Measurements from ENCODE around the gene THBS2.

The THBS2 gene

DNA sequence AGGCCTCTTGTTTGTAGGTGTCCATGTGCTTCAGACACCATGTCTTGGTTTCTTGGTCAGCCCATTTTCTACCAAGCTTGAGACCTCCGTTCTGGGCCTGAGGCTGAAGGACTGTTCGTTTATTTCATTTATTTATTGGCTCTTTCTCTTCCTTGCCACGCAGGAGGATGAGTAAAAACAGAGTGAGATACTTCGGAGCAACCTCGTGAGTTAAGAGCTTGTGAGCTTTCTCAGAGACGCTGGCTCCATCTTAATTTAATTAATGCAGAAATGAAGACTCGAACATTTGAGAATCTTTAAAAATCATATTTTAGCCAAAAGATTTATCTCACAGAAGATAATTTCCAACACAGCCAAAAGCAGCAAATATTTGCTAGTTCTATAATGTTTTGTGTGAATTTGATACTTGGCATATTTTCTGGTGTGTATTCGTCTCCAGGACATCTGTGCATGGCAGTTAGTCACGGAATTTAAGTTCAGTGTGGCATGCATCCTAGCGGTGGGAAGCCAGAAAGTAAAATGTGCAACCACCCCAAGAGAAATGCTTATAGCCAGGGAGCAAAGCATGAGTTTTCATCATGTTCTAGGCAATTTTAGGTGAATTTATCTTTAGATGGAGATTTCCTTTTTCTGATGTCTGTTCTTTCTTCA lies 76.0 kb downstream of the THBS2 start:
- DNase-seq: no peak

DNA sequence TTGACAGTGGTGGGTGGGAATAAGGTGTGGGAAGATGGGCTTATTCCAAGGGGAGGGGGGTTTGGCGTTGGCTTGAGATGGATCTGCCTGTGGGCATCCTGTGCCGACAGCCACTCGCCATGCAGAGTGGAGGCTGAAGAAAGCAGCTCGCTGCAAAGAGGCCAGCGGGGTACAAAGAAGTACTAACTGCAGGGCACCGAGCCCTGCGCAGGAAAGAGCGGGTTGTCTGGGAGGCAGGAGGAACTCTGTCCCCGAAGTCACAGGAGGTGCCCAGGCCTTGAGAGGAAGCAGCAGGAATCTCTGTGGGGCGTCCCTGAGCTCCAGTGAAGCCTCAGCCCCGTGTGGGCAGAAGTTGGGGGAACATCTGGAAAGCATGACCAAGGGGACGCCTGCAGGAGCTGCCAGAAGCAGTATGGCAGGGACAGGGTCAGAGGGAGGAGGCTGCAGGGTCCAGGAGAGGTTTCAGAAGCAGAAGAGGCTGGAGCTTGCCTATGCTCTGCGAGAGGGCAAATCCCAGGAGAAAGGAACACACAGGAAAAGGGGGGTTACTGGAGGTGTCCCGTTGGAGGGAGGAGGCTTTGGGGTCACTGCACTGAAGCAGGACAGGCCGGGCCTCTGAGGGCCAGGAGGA lies 77.2 kb downstream of the THBS2 start:
- no peak for DNase-seq

DNA sequence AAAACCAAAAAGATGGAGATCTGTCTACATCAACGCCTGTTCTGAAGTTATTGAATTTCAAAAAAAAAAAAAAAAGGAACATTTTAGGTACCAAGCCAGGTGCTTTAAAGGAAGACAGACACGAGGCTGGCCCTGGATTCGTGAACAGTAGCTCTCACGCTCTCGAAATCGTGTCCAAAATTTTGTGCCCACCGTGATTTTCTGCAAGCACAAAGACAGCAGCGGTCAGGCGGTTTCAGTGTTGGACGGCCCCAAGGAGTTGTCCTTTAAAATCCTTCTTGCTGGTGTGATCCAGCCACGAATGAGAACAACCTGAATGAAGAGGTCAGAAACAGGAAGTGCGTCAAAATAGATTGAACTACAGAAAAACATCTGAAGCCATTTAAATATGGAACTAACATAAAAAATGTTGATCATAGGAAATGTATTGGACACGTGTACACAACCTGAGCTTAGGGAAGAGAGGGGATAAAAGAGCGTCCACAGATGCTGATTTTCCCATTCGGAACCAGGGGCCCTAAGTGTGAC lies 78.2 kb downstream of the THBS2 start:
- no peak for DNase-seq

DNA sequence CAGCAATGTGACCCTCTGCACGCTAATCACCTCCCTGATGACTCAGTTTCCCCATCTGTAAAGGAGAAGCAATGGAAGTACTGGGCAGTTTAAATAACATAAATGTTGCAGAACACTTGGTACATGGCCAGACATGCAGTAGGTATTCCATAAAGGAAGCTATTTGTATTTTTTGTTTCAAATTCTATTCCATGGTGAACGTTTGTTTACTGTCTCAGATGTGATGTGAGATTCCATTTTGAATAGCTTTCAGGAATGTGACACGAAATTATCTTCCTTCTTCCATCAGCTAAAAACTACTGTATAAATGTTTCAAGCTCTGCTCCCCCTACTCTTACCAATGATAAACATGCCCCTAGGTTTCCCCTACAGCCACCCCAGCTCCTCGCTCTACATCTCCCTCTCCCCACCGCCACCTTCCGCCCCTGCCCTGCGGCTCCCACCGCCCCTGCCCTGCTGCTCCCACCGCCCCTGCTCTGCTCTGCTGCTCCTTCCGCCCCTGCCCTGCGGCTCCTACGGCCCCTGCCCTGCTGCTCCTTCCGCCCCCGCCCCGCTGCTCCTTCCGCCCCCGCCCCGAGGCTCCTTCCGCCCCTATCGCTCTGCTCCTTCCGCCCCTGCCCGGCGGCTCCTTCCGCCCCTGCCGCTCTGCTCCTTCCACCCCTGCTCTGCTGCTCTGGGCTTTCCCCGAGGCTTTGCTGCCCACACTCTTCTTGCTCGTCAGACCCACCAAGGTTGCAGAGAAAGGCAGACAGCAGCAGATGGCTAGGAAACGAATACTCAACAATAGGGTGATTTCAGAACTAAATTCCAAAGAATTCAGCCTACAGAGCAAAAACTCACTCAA lies 78.9 kb downstream of the THBS2 start:
- no peak for DNase-seq

DNA sequence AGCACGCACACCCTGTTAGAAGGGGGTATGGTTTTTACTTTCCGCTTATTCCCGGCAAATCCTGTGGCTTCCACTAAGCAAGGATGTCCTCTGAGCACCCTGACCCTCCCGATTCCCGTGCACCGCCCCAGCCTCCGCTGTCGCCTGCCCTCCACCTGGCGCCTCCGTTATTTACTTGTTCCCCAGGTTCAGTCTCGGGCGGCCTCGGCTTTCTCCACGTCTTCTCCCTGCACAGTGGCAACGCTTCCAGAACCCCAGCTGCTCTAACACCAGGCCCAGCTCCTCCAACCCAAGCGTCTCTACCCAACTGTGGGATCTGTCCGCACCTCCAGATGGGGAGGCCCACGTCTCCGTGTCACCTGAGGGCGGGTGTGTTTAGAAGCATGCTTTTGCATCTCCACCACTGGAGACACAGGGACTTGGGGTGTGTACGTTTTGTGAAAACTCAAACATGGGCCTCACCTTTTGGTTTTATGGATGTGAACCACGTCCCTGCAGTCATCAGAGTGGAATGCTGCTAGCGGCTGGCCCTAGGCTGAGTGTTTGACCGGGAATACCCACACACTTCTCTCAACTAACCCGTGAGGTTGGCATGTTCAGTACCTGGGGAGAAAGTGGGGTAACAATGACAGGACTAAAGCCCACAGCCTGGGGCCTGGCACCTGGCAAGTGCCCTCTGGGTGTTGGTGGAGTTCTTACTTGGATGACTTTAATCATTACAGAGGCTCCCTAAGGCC lies 79.9 kb downstream of the THBS2 start:
- DNase-seq: no peak

DNA sequence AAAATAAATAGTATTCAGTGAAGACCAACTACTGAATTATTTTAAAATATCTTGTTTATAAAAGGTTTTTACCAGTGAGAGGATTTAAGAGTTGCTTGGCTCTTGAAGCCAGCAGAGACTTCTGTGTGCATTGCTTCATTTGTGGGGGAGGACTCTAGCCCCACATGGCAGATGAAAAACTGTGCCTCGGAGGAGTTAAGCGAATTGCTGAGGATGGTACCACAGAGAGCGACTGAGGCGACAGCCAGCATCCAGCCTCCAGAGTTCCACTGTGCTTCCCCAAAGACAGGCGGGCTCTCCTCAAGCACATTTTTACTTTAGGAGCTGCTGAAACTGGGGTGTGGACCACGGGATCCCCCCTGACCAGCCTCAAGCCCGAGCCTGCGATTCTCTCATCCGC lies 80.7 kb downstream of the THBS2 start:
- DNase-seq: no peak

DNA sequence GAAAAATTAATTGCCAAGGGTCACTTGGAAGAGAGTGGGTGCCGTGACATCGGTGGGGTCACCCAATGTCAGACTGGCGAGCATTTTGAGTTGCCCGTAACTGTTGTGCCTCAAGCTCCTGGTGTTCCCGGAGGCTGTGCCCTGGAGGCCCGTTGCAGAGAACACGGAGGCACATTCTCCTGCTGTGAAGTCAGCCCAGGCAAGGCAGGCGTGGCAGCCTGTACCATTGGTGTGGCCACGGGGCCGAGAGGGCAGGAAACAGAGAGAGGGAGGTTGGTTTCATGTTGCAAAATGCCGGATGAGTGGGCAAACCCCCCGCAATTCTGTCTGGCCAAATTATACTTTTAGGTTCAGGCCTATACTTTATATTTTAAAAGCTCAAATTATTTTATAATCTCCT lies 81.2 kb downstream of the THBS2 start:
- DNase-seq: no peak

DNA sequence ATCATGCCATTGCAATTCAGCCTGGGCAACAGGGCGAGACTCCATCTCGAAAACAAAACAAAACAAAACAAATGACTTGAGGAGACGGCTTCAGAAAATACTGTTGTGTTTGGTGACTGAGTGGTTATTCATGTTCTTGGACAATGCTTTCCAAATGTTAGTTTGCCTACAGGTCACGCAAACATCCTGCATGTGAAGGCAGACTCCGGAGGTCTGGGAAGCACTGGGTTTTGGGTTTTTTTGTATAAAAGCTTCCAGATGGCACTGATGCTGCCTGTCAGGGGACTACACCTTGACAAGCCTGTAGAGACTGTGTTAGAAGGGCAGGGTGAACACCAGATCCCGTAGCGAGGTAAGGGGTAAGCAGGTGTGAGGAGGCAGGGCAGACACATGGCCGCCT lies 81.7 kb downstream of the THBS2 start:
- no peak for DNase-seq

DNA sequence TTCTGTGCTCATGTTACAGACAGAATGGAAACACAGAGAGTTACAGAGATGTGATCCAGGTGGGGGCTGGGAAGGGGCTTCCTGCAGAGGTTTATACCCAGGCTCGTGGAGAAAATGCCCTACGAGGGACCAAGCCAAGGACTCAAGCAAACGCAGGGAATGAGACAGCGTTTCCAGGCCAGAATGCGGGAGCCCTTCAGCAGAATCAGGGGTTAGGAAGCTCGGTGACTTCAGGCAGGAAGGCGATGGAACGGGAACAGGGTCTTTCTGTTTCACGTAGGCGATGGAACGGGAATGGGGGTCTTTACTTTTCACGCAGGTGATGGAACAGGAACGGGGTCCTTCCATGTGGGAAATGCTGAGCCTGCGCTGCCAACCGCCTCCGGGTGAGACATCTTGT lies 82.6 kb downstream of the THBS2 start:
- DNase-seq: no peak

DNA sequence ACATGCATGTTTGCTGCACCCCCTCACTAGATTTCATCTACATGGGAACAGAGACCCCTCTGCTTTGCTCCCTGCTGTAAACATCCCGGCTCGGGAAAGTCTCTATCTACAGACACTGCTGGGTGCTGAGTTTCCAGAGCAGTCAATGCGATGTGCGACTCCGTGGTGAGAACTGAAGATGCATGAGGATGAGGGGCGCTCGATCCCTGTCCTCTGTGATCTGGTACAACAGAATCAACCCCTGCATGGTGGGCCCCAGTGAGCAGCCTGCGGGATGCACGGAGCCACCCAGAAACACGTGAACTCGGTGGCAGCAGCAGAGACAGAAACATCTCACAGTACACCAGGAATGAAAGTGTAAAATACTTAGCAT lies 83.1 kb downstream of the THBS2 start:
- no peak for DNase-seq

DNA sequence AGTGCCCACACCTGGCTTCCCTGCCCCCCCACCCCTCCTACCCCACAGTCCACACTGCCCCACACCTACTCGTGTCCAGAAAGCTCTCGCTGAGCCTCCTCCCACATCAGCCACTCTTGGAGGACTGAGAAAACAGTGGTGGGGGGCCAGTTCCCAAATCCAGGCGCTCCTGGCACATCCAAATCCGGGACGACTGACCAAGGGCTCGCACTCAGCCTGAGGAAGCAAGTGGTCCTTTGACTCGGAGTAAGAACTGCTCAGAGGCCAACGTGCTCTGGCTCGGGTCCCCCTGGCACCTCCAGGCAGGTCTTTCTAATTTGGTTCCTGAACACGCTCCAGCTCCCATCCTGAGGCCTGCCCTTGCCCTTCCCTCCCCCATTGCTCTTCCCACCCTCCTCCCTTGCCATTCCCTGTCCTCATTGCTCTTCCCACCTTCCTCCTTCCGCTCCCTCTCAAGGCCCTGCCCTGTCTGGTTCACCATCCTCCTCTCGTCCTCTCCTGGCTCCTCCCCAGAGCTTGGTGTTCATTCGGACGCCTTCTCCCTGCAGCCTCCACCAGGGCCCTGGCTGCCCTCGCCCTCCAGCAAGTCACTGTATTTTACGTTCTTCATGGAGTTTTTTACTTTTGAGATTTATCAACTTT lies 83.6 kb downstream of the THBS2 start:
- DNase-seq: no peak

DNA sequence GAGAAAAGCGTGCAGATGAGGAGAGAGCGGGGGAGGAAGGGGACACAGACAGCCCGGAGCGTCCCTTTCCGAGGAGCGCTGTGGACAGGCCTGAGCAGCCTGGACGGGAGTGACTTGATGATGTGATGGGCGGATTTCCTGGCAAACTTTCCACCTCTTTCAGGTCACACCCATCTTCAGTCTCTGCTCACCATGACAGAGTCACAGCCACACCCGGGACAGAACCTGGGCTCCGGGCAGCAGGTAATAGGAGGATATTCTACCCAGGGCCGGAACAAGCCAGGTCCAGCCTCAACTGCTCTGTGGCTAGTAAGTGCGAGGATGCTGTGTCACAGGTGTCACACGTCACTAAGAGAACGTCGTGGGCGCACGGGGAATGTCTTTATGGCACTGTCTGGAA lies 84.3 kb downstream of the THBS2 start:
- no peak for DNase-seq

DNA sequence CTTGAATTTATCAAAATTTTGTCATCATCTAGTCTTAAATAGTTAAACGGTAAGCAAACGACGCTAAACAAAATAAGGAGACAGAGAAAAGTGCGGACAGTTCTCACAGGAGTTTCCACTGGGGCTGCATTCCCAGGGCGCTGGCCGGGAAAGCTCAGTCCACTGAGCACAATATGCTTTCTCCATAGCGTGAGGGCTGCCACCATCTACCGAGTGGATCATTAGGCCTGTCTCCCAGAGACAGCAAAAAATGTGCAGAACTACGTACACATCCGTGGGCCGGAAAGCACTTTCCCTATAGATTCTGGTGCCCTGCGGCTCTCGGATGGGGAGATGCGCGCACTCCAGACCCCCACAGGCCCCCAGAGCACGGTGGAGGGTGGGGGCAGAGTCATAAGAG lies 84.9 kb downstream of the THBS2 start:
- DNase-seq: no peak

DNA sequence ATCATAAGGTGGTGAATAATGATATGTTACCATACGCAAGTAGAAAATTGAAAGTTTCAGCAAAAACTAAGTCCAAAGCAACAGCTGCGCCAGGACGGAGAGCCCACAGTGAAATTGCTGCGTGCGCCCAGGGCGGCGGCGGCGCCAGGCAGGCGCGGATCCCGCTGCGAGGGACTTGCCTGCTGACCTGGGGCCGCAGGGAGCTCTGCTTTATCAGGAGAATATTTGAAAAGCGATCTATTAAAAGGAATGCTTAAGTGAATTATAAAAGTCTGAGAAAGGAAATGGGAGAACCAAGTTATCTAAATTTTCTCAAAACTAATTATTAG lies 85.4 kb downstream of the THBS2 start:
- no peak for DNase-seq

DNA sequence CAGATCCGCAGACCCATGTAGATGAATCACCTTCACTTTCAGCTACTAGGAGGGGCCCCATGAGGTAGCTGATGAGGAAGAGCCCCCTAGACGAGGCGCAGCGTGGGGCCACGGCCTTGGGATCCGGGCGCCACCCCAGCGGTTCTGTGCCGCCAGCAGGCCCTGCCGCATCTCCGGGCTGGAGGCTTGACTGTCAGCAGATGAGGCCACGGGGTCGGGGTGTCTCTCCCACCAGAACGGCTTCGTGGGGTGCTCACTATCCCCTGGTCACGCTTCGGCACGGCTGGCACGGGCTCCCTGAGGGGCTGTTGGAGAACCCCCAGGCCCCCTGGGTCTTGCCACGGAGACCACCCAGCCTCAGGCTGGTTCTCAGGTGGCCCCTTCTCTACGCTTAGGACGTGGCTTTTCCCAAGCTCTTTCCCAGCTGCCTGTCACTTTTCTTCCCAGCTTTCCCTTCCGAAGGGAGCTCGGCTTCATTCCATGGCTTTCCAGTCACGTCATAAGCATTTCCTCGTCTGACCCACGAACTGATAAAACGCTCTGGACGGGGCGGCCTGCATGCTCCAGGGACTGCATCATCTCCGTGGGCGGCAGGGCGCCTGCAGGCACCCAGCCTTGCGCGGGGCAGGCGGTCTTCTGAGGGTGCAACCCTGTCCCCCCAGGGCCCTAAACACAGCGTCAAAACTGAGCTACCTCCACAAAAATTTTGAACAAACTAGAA lies 85.9 kb downstream of the THBS2 start:
- DNase-seq: no peak

DNA sequence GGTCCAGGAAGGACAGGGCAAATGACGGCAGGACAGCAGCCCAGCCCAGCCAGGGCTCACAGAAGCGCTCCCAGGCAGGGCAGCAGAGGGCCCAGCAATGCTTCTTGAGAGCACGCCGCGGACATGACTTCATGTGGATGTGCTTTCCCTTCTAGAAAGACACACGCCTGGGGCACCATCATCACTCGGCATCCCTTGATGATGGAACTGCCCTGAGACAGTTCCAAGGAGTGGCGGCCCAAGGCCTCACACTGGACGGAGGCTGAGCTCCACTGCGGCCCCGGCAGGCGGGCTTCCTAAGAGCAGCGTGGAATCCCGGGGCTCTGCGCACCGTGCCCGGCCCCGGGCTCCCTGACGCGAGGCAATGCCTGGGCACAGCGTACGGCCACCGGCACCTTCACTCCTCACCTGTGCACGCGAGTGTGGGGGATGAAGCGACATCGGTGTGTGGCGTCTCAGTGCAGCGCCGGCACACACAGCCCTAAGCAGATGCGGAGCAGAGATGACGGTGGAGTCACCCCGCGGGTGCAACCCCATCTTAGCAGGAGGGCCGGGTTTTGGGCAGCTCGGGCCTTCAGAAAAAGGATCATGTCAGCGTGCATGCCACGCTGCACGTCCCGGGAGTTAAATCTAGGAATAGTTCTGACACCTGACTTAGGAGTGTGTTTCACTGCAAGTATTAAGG lies 86.6 kb downstream of the THBS2 start:
- no peak for DNase-seq
